CD4-positive, alpha-beta T cell (primary cell): ENCODE data around the gene VPS36. TPM values are rescaled to one million over a fixed set of nuclear protein-coding genes. Genes with fewer than 3 reads are reported as not detected.
A peak's percentile ranks its signal among the peaks of the same experiment; 100 is the strongest.

Experiments
- ATAC-seq: fragments of 200-7000 bp; cut with Tn5 transposase; one replicate; pipeline ENCODE4 v1.10.0; 2022; ENCODE audit warnings: mild to moderate bottlenecking; ENCODE audit not compliant: poor library complexity
- CTCF ChIA-PET: fragments of 350-600 bp; sonication (Branson Sonifier 250); formaldehyde crosslinking; loops from one replicate; lab custom pipeline; 2021; ENCODE audit warnings: antibody characterized with exemption, inconsistent platforms; lab: Charles Lee
- POLR2A ChIA-PET: fragments of 350-600 bp; sonication (Branson Sonifier 250); formaldehyde crosslinking; loops from one replicate; lab custom pipeline; 2021; ENCODE audit warnings: antibody characterized with exemption, inconsistent platforms; lab: Charles Lee
- DNase-seq, 14 experiments: peaks; one replicate each; pipeline ENCODE4 v3.0.0-alpha.2; 2013 to 2020; ENCODE audit warnings: mixed read lengths in 2 of 14
- H3K27ac ChIP-seq, 2 donors: one replicate each; pipeline versions ENCODE4 v1.5.1 to v1.7.0; 2013; ENCODE audit warnings: low read length in 2 of 2, low read depth in 1 of 2, mild to moderate bottlenecking in 1 of 2
- H3K27me3 ChIP-seq, 2 experiments: 1 replicate in 1 of 2; 2 replicates in 1 of 2; pipeline versions ENCODE4 v1.6.1 to v1.7.0; 2013; ENCODE audit warnings: low read length in 2 of 2, control low read depth in 1 of 2, mild to moderate bottlenecking in 1 of 2, moderate library complexity in 1 of 2; ENCODE audit not compliant: insufficient read depth in 2 of 2, control insufficient read depth in 1 of 2
- H3K36me3 ChIP-seq: one replicate; pipeline ENCODE4 v1.6.1; 2013; ENCODE audit warnings: low read length, control low read depth; ENCODE audit not compliant: insufficient read depth
- H3K4me1 ChIP-seq: one replicate; pipeline ENCODE4 v1.6.1; 2013; ENCODE audit warnings: low read length, control low read depth; ENCODE audit not compliant: insufficient read depth
- H3K4me3 ChIP-seq: one replicate; pipeline ENCODE4 v1.5.1; 2013; ENCODE audit warnings: mild to moderate bottlenecking, low read length, moderate library complexity
- H3K9me3 ChIP-seq, 2 experiments: 1 replicate in 1 of 2; 2 replicates in 1 of 2; pipeline versions ENCODE4 v1.6.1 to v1.7.0; 2013; ENCODE audit warnings: low read length in 2 of 2, mild to moderate bottlenecking in 2 of 2, control low read depth in 1 of 2, moderate library complexity in 1 of 2; ENCODE audit not compliant: control insufficient read depth in 1 of 2, insufficient read depth in 1 of 2
- H3K27ac Mint-ChIP-seq: one replicate; pipeline ENCODE4 v1.8.0; 2020; ENCODE audit warnings: mixed read lengths
- H3K27me3 Mint-ChIP-seq: one replicate; pipeline ENCODE4 v1.8.0; 2021; ENCODE audit warnings: mixed read lengths
- H3K36me3 Mint-ChIP-seq: one replicate; pipeline ENCODE4 v1.8.0; 2021; ENCODE audit warnings: low read depth, mixed read lengths
- H3K4me1 Mint-ChIP-seq: one replicate; pipeline ENCODE4 v1.8.0; 2021; ENCODE audit warnings: low read depth, mixed read lengths
- H3K4me3 Mint-ChIP-seq: one replicate; pipeline ENCODE4 v1.8.0; 2020; ENCODE audit warnings: mild to moderate bottlenecking, mixed read lengths
- H3K9me3 Mint-ChIP-seq: one replicate; pipeline ENCODE4 v1.8.0; 2020; ENCODE audit warnings: mixed read lengths
- CTCF ChIP-seq: fragments of 200-600 bp; IDR thresholded peaks from one replicate; pipeline ENCODE4 v1.8.0; 2022; ENCODE audit warnings: antibody characterized with exemption, mild to moderate bottlenecking
- intact Hi-C, 2 experiments: fragments of 100-400 bp; cut with DNase I in 1 of 2; cut with micrococcal nuclease in 1 of 2; formaldehyde crosslinking; loops; one replicate each; pipeline versions ENCODE4 v1.15.1 to v1.9.0; 2023 to 2025; cut with DNase I, micrococcal nuclease
- total RNA-seq, 174 experiments: library from RNA in 2 of 174; stranded (reverse) in 2 of 174; gene quantifications; one replicate each; pipeline ENCODE4 v1.2.3 and lab custom pipeline; 2021 to 2026

Gene VPS36
- total RNA-seq, 2 experiments from 2014 or later = 29.9 to 31.0 TPM

- Mint-ChIP-seq H3K27me3 (no peaks in the 10 kb centered on the region), H3K9me3 (no peaks in the 10 kb centered on the region), H3K27ac (peak overlapping the region; percentile 98), H3K4me1 (peaks cover 42% of the 10 kb centered on the region), H3K36me3 (peaks cover 32% of the 10 kb centered on the region), H3K4me3 (peak overlapping the region; percentile 97)
- ATAC-seq (peak; percentile 11), DNase-seq (peak in 7 of 14 experiments; percentile 2 to 63 (median 21))
- TF ChIP-seq CTCF = no peak
- no peaks in the 10 kb centered on the region for H3K9me3 ChIP-seq
- peaks cover 5% of the 10 kb centered on the region for H3K36me3 ChIP-seq
- CTCF ChIA-PET = no interaction called here
- peak overlapping the region; percentile 83 for H3K4me3 ChIP-seq
- H3K4me1 ChIP-seq = peaks cover 13% of the 10 kb centered on the region
- no peaks in the 10 kb centered on the region for H3K27me3 ChIP-seq
- POLR2A ChIA-PET = no interaction called here
- peak overlapping the region; percentile 82 to 88 for H3K27ac ChIP-seq
- intact Hi-C loops = loop anchor here (2.0 to 10.0 kb wide), 8 partner anchors 162 to 1000 kb away; partner anchors contain the start of genes INTS6 (in 2 of the 2), SUGT1 (in 2 of the 2), NEK3 (in 1 of the 2) and WDFY2 (in 1 of the 2)
Measured at GRCh38 chr13:52454459-52454819, 4.0 kb upstream of the VPS36 start.

- peak overlapping the region; percentile 98 for H3K27ac Mint-ChIP-seq
- CTCF ChIA-PET = no interaction called here
- peaks cover 57% of the 10 kb centered on the region for H3K4me1 Mint-ChIP-seq
- Histone ChIP-seq H3K4me1 (peaks cover 29% of the 10 kb centered on the region), H3K27ac (no peak overlapping the region), H3K4me3 (no peak overlapping the region), H3K9me3 (no peaks in the 10 kb centered on the region), H3K27me3 (no peaks in the 10 kb centered on the region), H3K36me3 (peaks cover 4% of the 10 kb centered on the region)
- H3K27me3 Mint-ChIP-seq = no peaks in the 10 kb centered on the region
- intact Hi-C loops = loop anchor here (5.0 to 10.0 kb wide), 6 partner anchors 200 to 998 kb away; partner anchors contain the start of genes INTS6 (in 2 of the 2), NEK3 (in 1 of the 2), SUGT1 (in 1 of the 2) and WDFY2 (in 1 of the 2)
- H3K9me3 Mint-ChIP-seq = no peaks in the 10 kb centered on the region
- peaks cover 26% of the 10 kb centered on the region for H3K36me3 Mint-ChIP-seq
- ATAC-seq (no peak), DNase-seq (no peak)
- POLR2A ChIA-PET = interaction anchor here (0.7 kb wide), 1 partner anchor 623 kb away, joined by 3 read pairs; no protein-coding TSS in a partner anchor
- TF ChIP-seq CTCF = no peak
- H3K4me3 Mint-ChIP-seq = peak overlapping the region; percentile 71
Measured at GRCh38 chr13:52452470-52452869, 2.0 kb upstream of the VPS36 start.

- Histone ChIP-seq H3K27ac (no peak overlapping the region), H3K4me1 (peaks cover 25% of the 10 kb centered on the region), H3K4me3 (no peak overlapping the region), H3K27me3 (no peaks in the 10 kb centered on the region), H3K9me3 (no peaks in the 10 kb centered on the region), H3K36me3 (no peaks in the 10 kb centered on the region)
- ChIA-PET CTCF (interaction anchor here (0.6 to 3.3 kb wide), 24 partner anchors 8 to 292 kb away, joined by 3 to 24 read pairs (median 6); partner anchors contain the start of genes NEK3 and SUGT1), POLR2A (interaction anchor here (0.6 to 2.4 kb wide), 5 partner anchors 166 to 998 kb away, joined by 3 to 19 read pairs (median 5); partner anchors contain the start of genes INTS6 and SUGT1)
- H3K4me3 Mint-ChIP-seq = peak overlapping the region; percentile 94
- no peak for DNase-seq
- H3K9me3 Mint-ChIP-seq = no peaks in the 10 kb centered on the region
- no peaks in the 10 kb centered on the region for H3K27me3 Mint-ChIP-seq
- no peak for ATAC-seq
- peak overlapping the region; percentile 79 for H3K27ac Mint-ChIP-seq
- peaks cover 27% of the 10 kb centered on the region for H3K36me3 Mint-ChIP-seq
- H3K4me1 Mint-ChIP-seq = peaks cover 58% of the 10 kb centered on the region
- intact Hi-C loops = loop anchor here (5.0 to 10.0 kb wide), 6 partner anchors 201 to 996 kb away; partner anchors contain the start of genes INTS6 (in 2 of the 2), NEK3 (in 1 of the 2), SUGT1 (in 1 of the 2) and WDFY2 (in 1 of the 2)
- TF ChIP-seq CTCF = no peak
Measured at GRCh38 chr13:52451135-52451804, 836 bp upstream of the VPS36 start.
